ENCODE results near the gene ABCA6.

GRCh38 chr17:69067274-69068047 lies 74.2 kb downstream of the ABCA6 start:
- TF ChIP-seq EZH2 (IDR thresholded peaks at IDR 0.05; ENCODE audit: insufficient read depth, poor library complexity, severe bottlenecking) (no peak), EZH2phosphoT487 (IDR thresholded peaks at IDR 0.05; ENCODE audit: insufficient read depth, low read depth) (no peak)

All from GM23248 (cell line).